GM06990 (cell line): ENCODE data around the gene GARIN5A.

ENCODE experiments used
- DNase-seq: peaks from one replicate; pipeline ENCODE4 v3.0.0-alpha.2; 2011; ENCODE audit not compliant: insufficient read length; ENCODE audit errors: extremely low read depth
- H3K27me3 ChIP-seq: replicated peaks from 2 replicates; pipeline ENCODE4 v1.6.0; 2011; ENCODE audit warnings: low read length; ENCODE audit not compliant: control insufficient read depth, insufficient read depth
- H3K36me3 ChIP-seq: 2 replicates; pipeline ENCODE4 v1.5.1; 2011; ENCODE audit warnings: low read length; ENCODE audit not compliant: control insufficient read depth, insufficient read depth
- H3K4me3 ChIP-seq: replicated peaks from 2 replicates; pipeline ENCODE4 v1.5.1; 2011; ENCODE audit warnings: low read depth, mild to moderate bottlenecking, control low read depth, low read length
- TF ChIP-seq, protein P1 (sequence below): IDR thresholded peaks from 2 replicates; pipeline ENCODE4 v1.5.1; 2011; ENCODE audit warnings: low read length, control low read depth, mild to moderate bottlenecking, inconsistent platforms; ENCODE audit not compliant: insufficient read depth, poor library complexity, severe bottlenecking

Gene GARIN5A

DNA sequence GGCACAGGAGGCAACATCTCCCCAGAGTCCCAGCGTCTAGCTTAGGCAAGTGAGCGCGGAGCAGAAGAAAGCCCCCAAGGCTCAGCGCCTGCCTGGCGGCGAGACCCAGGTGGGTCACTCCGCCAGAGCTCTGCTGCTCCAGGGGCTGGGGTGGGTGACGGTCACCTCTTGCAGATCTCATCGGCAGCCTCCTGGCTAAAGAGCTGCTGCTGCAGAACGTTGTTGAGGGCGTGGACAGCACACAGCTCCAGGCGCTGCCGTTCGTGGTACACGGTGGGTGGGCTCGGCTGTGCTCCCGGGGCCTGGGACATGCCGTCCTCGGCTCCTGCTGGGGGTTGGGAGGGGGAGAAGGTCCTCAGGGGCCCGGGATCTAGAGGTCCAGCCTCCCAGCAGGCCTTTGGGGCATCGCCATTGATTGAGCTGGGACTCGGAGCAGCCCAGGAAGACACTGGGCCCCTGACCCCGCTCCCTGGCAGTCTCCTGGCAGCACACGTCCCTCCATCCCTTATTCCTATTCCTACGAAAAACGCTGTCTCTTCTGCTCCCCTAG lies 33.5 kb upstream of the GARIN5A start:
- TF ChIP-seq, protein P1, sequence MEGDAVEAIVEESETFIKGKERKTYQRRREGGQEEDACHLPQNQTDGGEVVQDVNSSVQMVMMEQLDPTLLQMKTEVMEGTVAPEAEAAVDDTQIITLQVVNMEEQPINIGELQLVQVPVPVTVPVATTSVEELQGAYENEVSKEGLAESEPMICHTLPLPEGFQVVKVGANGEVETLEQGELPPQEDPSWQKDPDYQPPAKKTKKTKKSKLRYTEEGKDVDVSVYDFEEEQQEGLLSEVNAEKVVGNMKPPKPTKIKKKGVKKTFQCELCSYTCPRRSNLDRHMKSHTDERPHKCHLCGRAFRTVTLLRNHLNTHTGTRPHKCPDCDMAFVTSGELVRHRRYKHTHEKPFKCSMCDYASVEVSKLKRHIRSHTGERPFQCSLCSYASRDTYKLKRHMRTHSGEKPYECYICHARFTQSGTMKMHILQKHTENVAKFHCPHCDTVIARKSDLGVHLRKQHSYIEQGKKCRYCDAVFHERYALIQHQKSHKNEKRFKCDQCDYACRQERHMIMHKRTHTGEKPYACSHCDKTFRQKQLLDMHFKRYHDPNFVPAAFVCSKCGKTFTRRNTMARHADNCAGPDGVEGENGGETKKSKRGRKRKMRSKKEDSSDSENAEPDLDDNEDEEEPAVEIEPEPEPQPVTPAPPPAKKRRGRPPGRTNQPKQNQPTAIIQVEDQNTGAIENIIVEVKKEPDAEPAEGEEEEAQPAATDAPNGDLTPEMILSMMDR: no peak
- Histone ChIP-seq H3K27me3 (no peaks in the 10 kb centered on the region), H3K4me3 (peak overlapping the region; percentile 88), H3K36me3 (no peaks in the 10 kb centered on the region; the same call in 1 of the 2 replicates)
- no peak for DNase-seq

DNA sequence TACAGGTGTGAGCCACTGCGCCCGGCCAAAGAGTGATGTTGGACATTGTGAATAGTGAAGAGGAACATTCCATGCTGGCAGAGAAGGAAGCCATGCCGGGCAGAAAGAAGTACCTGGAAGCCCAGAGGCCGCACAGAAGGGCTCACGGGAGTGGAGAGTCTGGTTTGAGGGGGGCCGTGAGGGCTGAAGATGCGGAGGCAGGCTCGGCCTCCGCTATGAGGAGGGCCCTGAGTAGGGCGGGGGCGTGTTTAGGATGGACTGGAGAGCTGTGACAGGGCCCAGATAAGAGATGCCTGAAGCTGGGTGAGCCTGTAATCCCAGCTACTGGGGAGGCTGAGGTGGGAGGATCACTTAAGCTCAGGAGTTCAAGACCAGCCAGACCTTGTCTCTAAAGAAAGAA lies 32.7 kb upstream of the GARIN5A start:
- Histone ChIP-seq H3K4me3 (no peak overlapping the region), H3K27me3 (no peaks in the 10 kb centered on the region), H3K36me3 (no peaks in the 10 kb centered on the region; the same call in 1 of the 2 replicates)
- no peak for DNase-seq
- TF ChIP-seq, protein P1: no peak

DNA sequence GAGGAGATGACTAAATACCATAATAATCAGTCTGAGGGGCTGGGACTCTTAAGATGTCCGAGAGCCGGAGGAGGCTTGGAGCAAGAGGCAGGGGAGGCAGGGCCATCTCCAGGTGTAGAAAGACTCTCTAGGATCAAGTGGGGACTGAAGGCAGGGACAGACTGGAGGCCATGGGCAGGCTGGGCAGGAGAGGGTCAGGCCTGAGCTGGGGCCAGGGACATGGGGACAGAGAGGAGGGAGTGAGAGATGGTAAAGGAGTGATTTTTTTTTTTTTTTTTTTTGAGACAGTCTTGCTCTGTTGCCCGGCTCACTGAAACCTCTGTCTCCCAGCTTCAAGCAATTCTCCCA lies 32.2 kb upstream of the GARIN5A start:
- H3K4me3 ChIP-seq: no peak overlapping the region
- no peaks in the 10 kb centered on the region for H3K27me3 ChIP-seq
- H3K36me3 ChIP-seq: no peaks in the 10 kb centered on the region; the same call in 1 of the 2 replicates
- no peak for DNase-seq
- TF ChIP-seq, protein P1: no peak

DNA sequence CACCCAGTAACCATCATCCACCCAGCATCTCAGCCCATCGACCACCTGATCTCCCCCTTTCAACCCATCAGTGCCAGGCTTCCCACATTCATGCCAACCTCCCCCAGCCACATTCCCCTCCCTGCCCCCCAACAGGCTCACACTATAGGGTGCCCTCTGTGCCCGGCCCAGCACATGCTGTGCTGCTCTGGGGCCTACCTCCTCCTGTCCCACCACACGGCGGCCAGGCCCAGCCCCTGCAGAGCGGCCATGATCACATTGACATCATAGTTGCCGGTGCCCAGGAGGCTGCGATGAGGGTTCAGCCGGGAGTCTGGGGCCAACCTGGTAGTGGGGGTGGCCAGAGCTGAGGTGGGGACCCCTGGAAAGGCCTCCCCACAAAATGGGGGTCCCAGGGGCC lies 30.7 kb upstream of the GARIN5A start:
- H3K27me3 ChIP-seq: no peaks in the 10 kb centered on the region

DNA sequence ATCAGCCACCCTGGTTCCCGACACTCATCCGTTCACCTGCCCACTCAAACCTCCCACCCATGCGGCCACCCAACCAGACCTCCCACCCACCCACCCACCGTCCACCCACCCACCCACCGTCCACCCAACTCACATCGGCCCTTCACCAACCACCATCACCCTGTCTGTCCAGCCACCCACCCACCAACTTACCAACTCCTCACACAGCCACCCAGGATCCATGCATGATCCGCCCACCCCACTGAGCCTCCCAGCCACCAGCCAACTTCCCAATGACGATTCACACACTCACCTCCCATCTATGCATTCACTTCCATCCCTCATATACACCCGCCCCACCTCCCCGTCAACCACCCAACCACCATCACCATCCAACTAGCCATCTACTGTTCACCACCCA lies 30.1 kb upstream of the GARIN5A start:
- DNase-seq: no peak
- TF ChIP-seq, protein P1: no peak
- H3K36me3 ChIP-seq: no peaks in the 10 kb centered on the region; the same call in 1 of the 2 replicates
- no peaks in the 10 kb centered on the region for H3K27me3 ChIP-seq
- H3K4me3 ChIP-seq: no peak overlapping the region

More for the DNA sequence above, 30.7 kb upstream of the GARIN5A start:
- TF ChIP-seq, protein P1: no peak
- Histone ChIP-seq H3K4me3 (no peak overlapping the region), H3K36me3 (no peaks in the 10 kb centered on the region; the same call in 1 of the 2 replicates)
- DNase-seq: no peak
